ENCODE measurements around the gene ITGB7. TPM values are rescaled to one million over a fixed set of nuclear protein-coding genes. Genes with fewer than 3 reads are reported as not detected.

ITGB7 gene
- total and polyA plus RNA-seq, 9 of the 15 experiments (the other 6 are each of a cell fraction or from before 2014, with no cell fraction given) = 0.06 to 2.0 (median 0.67) TPM

GRCh38 chr12:53210843-53211242 is 3.8 kb upstream of the ITGB7 start (continued):
- TF ChIP-seq ATF3 (IDR thresholded peaks at IDR 0.05) = no peak
- no peak for TF ChIP-seq ATF3 (CRISPR knock-in tag; conservative IDR thresholded peaks at IDR 0.05)
- no peak for TF ChIP-seq FOXA1 (IDR thresholded peaks at IDR 0.05; ENCODE audit: borderline replicate concordance)
- TF ChIP-seq POLR3G (IDR thresholded peaks at IDR 0.05; ENCODE audit: extremely low read depth, insufficient read length, insufficient replicate concordance) = no peak
- no peak for TF ChIP-seq PBX2 (CRISPR knock-in tag; IDR thresholded peaks at IDR 0.05; ENCODE audit: low read depth)
- no peak for TF ChIP-seq PBX2 (tag; conservative IDR thresholded peaks at IDR 0.05; ENCODE audit: low read depth)

GRCh38 chr12:53208877-53209463 is 1.9 kb upstream of the ITGB7 start:
- H3K4me1 ChIP-seq (replicated peaks in 1 of 2; ENCODE audit: control insufficient read depth in 2 of 2, insufficient read depth in 2 of 2, low read length in 2 of 2) = peaks cover 15 to 30% of the 10 kb centered on the region in 2 experiments; a peak in 4 of 5 replicates
- no peak for FAIRE-seq
- H2AFZ ChIP-seq (ENCODE audit: low read depth, low read length) = no peak overlapping the region
- H3K9me3 ChIP-seq (replicated peaks; ENCODE audit: control insufficient read depth, insufficient read depth, low read depth, low read length) = no peaks in the 10 kb centered on the region
- TF ChIP-seq ZNF830 (CRISPR knock-in tag; IDR thresholded peaks at IDR 0.05) (no peak), ZNF239 (CRISPR knock-in tag; IDR thresholded peaks at IDR 0.05) (peak; percentile 66), NEUROD1 (IDR thresholded peaks at IDR 0.05; ENCODE audit: borderline replicate concordance, low read depth, low read length, partially characterized antibody) (no peak)
- H4K20me1 ChIP-seq (replicated peaks; ENCODE audit: control insufficient read depth, insufficient read depth, low read length) = no peaks in the 10 kb centered on the region
- intact Hi-C loops (cut with micrococcal nuclease) (no loop called here), in situ Hi-C loops (cut with MboI) (loop anchor here (10.0 kb wide), 1 partner anchor 144 kb away; no protein-coding TSS in a partner anchor)
- no TSS peak for BruUV-seq (replicated peaks)
- H3K79me2 ChIP-seq (ENCODE audit: control insufficient read depth, insufficient read depth, low read length) = no peaks in the 10 kb centered on the region
- DNase-seq (ENCODE audit: extremely low read depth in 1 of 4, low spot score in 3 of 4) = no peak
- CTCF ChIA-PET (ENCODE audit: low intra/inter-chr PET ratio) = no interaction called here
- POLR2A ChIA-PET = interaction anchor here (0.8 to 1.0 kb wide), 2 partner anchors 11 to 83 kb away, joined by 4 read pairs; no protein-coding TSS in a partner anchor
- peak overlapping the region in 1 of 2 experiments; percentile 44; a peak in 1 of 4 replicates for H3K9ac ChIP-seq (ENCODE audit: insufficient read depth in 1 of 2, low read depth in 2 of 2, low read length in 2 of 2)
- H3K36me3 ChIP-seq (ENCODE audit: control insufficient read depth, insufficient read depth, low read length) = peaks cover 26% of the 10 kb centered on the region
- 47% methylated on average over 7 of the region's 7 CpGs for WGBS (ENCODE audit: insufficient coverage, low coverage, missing lambda C conversion rate)
- H3K4me3 ChIP-seq = no peak overlapping the region
- no peak overlapping the region for H3K27ac ChIP-seq (ENCODE audit: extremely low read depth, low read depth, low read length)
- H3K9me1 ChIP-seq (ENCODE audit: control insufficient read depth, insufficient read depth, low read length) = no peaks in the 10 kb centered on the region
- no peak for ATAC-seq
- no peak overlapping the region; the same call in 1 of the 2 replicates for H3K4me2 ChIP-seq (ENCODE audit: insufficient read depth, low read length)
- no peaks in the 10 kb centered on the region for H3K27me3 ChIP-seq (ENCODE audit: control insufficient read depth in 2 of 2, insufficient read depth in 2 of 2, low read length in 2 of 2)
